Non-pigmented ciliary epithelial cell (primary cell): ENCODE results near the gene AUTS2.

ENCODE experiments used
- DNase-seq: peaks from one replicate; pipeline ENCODE4 v3.0.0-alpha.2; 2010; ENCODE audit warnings: low read depth

The AUTS2 gene

DNA sequence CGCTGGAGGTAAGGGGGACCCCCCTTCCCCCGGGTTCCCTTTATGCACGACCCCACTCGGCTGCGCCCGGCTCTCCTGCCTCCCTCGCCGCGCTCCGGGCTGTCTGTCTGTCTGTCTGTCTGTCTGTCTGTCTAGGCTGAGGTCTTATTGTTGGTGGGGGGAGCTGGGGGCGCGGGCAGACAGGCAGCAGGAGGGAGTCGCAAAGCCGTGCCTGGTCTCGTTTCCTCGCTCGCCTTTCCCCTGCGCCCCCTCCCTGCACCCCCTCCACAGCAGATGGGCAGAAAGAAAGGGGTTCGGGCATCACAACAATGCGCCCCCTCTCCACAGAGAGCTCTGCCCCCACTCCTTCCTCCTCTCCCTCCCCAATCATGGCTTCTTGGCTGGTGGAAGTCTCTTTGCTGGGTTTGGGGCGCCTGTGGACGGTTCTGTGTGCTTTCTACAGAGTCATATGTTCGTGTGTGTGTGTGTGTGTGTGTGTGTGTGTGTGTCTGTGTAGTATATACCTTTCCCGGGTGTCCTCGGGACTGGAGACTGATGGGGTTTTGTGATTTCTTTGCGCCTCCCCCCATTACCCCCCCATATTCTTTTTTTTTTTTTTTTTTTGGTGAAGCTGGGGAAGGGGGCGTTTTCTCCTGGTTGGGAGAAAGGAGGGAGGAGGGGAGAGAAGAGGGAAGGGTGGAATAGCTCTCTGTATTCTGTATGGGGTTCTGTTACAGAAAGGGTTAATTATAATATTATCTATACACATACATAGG is 1.9 kb downstream of the AUTS2 start:
- no peak for DNase-seq

DNA sequence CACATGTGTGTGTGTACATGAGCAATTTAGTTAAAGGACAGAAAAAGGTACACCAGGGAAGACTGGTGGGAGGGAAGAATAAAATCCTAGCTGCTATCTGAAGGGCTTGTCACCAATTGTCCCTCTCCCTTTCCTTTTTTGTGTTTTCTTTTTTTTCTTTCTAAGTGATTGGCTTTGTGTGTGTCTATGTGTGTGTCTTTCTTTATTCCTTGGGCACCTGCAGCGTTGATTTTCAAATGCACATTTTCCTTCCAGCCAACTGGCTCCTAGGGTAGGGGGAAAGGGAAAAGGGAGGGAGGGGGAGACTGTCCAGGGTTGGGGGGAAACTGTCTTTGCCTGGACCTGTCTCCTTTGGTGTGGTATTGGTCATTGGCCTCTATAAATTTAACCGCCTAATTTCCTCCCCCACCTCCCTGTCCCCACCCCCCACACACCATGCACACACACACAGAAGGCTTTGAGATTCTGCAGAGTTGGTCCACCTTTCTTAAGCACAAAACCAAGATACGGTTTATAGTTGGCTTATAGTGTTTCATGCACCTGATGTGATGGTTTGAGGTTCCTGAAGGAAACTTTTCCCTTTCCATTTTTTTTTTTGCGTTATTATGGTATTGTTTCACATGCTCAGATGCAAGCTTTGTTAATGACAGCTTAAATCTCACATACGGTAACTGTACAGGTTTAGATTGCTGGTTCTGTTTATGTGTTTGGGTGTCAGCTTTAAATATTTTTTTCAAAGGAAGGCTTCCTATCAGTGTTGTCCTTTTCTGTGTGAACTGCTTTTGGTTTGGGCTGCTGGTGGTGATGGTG is 2.6 kb downstream of the AUTS2 start:
- DNase-seq: no peak

DNA sequence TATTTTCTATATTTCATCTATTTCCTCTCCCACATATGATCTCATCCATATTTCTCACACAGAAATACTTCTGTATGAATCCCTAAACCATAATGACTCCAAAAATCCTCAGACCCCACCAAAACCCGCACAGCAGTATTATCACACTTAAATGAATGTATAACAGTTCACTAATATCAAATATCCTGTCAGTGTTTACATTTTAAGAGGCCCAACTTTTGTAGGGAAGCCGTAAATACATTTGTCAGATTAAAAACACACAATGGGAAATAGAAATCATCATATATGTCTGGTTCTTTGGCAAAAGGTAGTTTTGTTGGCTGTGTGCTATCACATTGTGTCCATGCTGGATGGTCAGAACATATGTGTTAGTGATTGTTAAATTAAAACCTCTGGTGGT is 4.2 kb downstream of the AUTS2 start:
- no peak for DNase-seq

DNA sequence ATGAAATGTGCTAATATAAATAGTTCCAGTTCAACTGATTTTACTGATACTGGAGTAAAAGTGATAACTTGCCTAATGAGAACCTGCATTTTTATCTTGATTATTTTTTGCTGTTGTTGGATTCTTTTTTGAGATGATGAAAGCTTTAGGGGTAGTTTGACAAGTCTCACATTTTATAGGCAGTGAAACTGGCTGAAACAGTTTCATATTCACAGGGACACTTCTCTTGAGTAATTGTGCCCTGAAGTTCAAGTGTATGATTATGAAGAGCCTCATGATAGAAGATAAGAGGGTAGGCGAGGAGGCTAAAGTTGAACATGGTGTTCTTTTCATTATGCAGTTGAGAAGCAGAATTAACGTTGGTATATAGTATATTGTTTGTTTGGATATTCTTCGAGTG is 5.1 kb downstream of the AUTS2 start:
- DNase-seq: no peak

DNA sequence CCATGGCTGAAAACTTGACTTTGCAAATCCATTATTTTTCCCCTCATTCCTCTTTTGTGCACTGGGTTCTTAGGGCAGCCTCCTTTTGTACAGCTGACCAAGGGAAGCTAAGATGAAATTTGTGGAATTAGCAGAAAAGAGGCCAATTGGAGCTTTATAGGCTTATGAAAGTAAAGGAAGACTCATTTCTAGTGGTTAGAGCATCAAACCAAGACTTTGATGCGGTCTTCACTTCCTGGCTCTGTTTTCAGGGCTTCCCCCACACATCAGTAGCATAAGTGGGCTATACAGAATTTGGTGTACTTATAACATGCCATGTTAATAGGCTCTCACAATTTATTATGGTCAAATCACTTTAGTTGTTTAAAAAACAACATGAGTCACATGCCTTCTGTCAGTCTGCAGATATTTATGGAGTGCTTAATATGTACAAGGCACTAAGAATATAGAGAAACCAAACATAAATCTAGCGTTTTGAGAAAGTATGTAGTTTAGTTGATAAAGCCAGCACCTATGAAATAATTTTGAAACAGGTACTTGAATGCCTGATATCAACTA is 5.7 kb downstream of the AUTS2 start:
- no peak for DNase-seq

DNA sequence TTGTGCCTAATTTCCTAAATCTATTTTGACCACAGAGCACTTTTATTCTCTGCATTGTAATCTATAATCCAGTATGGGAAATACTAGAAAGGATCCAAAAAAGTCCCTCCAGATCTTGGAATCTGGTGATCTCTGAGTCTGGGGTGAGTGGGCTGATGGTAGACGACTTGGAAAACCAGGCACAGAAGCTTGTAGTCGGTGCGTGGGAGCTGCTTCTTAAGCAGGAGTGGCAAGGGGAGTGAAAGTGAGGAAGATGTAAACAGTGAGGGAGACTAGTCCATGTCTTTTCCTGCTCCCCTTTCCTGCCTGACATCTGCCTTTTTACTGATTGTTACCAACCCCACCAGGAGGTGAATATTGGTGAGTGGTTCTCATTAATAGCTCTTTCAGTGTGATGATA is 6.8 kb downstream of the AUTS2 start:
- DNase-seq: no peak

DNA sequence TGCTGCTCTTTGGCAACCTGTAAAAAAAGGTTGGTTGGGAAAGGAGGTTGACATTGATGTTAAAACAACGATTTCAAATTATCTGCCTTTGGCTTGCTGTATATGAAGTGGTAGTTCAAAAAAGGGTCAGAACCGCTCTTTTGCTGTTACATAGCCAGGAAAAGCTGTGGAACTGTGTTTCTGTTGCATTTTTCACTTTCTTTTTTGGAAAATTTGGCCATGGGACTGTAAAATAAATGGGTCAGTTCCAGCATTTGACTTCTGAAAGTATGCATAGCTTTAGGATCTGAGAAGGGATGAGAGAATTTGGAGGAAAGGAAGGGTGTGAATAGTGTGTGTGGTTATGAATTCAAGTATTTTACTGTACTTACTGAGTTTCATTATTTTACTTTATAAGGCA is 7.3 kb downstream of the AUTS2 start:
- no peak for DNase-seq

DNA sequence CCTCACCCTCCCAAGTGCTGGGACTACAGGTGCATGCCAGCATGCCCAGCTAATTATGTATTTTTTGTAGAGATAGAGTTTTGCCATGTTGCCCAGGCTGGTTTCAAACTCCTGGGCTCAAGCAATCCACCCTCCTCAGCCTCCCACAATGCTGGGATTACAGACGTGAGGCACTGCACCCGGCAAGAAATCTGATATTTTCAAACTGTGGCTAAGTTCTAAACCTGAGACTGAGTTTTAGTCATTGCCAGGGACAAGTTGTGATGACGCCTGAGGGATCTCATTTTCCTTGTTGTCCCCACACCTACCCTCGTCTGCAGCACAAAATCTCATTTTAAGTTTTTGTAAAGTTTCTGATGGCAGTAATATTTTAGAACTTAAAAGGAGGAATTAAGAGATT is 9.8 kb downstream of the AUTS2 start:
- DNase-seq: no peak

DNA sequence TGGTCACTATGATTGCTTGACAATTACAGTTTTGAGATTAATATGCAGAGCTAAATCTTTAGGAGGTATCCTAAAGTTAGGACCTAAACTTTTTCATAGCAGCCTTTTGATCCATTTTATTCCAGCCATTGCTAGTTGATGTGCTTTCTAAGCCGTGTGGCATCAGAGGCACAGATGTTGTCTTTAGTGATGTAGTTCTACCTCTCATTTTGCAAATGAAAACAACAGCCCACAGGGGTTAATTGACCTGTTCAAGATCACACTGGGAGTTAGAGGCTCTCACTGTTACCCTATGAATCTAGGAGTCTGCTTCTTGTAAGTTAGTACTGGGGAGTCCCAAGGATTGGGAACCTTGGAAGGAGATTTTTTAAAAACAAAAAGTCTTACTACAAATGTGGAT is 10.6 kb downstream of the AUTS2 start:
- no peak for DNase-seq

DNA sequence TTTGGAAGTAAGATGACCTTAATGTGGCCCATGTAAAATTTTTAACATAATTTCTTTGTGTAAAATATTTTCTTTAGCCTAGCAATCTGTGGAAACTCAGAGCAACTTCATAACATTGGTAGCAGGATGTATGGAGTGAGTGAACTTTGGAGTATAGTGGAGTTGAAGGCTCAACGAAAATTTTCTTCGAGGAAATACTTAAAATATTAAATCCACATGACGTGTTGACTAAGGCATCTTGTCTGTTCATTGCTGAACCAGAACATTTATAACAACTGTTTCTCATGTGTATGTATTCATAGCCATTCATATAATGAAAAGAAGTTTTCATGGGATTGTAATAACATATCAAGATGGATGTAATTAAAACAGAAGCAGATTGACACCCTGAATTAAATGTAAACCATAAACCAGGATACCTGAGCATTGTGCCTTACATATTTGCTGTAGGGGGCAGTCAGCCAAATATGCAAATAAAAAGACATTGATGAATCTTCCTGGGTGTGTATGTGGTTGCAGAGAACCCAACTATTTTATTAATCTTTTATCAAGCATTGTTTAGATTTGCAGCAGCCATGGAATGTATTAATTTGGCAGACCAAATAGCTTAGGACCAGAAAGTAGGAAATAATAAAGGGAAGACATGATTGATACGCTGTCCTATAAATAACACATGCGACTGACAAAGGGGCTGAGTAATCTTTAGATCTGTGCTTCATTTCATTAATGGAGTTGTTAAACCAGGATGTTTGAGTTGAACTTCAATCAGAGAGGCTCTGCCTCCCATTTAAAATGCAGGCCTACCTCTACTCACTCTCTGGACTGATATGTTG is 11.5 kb downstream of the AUTS2 start:
- DNase-seq: no peak

DNA sequence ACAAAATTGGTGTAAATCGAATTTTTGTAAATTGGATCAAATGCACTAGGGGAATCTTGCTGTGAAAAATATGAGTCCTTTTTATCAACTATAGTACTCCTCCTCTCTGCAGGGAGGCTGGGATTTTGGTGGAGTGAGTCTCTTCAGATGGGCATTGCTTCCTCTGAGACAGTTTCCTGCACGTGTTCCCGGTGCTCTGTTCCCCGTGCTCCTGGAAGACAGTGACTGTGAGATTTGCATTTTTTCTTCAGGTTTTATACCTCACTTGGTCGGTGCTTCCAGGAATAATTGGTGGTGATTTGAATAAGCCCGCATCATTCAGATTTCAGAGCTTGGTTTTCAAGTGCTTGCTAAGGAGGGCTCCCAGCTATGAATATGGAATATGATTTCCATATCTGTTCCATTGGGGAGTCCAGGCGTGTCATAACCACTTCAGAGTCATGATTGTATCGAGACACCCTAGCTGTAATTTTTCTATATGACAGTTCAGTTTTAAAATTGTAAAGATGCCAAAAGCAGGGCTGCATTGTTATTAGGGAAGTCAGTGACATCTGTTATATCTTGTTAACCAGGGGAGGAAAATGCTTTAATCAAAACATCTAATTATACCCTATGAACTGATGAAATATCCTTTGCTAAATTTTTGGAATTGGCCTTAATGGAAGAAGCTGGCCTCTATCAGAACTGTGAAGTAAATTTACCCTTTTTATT is 12.3 kb downstream of the AUTS2 start:
- no peak for DNase-seq

DNA sequence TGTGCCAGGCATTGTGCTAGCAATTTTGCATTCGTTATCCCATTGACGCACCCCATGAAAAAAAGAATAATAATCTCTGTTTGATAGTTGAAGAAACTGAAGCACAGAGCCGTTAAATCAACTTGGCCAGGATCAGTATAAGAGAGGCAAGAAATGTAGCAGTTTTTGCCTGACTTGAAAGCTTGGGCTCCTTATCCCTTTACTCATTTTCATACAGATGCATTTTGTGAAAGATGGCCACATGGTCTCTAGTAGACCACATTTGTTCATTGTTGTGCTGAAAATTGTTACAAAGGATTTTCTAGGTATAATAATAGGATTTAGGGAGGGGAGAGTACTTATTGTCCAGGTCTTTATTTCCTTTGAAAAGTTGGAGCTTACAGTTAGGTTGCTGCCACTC is 14.7 kb downstream of the AUTS2 start:
- no peak for DNase-seq

DNA sequence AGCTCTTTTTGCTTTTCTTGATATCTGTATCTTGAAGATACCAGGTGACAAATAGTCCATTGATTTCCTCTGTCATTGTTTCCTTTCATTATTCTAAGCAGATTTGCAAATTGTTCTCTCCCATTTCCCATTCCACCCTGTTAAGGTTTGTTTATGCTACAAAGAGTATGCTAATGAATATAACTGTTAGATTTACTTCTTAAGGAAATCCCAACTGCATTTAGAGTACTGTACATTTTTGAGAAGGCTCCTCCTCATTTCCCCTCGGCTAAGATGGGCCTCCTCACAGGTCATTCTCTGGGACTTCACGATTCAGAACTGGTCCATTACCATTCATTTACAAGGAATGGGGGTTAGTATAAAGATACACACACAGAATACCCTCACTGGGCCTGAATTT is 15.6 kb downstream of the AUTS2 start:
- DNase-seq: no peak

DNA sequence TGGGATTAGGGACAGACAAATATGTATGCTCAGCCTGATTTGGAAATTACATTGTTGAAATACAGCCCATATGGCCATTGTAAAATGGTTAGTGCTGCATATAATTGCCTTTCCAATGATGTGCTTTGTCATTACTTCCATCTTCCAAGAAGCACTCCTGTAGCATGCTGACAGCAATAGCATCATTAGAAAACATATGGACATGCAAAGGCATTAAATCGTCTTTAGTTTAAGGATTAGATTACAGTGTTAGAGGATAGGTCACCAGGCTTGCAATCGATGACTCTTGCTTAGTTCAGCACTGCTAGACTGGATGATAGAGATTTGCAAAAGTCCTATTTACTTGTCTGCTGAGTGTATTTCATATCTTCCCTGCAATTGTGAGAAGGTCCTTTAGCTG is 17.4 kb downstream of the AUTS2 start:
- no peak for DNase-seq

DNA sequence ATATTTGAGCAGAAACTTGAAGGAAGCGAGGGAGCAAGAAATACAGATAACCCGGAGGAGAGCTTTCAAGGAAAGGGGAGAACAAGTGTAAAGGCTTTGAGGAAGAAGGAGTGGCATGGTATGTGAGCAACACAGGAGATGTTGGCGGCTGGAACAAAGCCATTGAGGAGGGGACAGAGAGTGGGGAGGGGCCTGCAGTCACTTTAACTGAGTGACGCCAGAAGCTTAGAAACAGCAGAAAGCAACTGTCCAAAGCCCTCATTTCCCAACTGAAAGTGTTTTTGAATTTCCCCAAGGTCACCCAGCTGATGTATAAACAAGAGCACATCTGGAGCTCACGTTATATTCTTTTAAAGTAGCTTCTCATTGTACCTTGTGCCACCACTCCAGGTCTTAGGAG is 19.1 kb downstream of the AUTS2 start:
- no peak for DNase-seq

DNA sequence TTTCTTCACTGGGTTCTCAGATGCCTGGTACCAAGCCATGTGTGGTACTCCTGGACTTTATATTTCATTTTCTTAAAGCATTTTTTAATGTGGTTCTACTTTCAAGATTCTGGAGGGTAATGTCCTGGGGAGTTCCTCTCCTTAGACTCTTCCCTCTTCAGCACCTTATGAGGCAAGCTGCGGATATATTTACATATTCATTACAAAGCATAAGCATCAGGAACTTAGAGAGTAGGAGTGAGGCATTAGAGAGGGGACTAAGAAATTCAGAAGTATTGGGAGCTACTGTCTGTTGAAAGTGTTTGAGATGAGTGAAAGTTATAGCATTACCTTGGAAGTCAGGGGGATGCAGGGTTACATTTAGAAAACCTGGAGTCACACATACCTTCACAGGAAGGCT is 20.8 kb downstream of the AUTS2 start:
- no peak for DNase-seq

DNA sequence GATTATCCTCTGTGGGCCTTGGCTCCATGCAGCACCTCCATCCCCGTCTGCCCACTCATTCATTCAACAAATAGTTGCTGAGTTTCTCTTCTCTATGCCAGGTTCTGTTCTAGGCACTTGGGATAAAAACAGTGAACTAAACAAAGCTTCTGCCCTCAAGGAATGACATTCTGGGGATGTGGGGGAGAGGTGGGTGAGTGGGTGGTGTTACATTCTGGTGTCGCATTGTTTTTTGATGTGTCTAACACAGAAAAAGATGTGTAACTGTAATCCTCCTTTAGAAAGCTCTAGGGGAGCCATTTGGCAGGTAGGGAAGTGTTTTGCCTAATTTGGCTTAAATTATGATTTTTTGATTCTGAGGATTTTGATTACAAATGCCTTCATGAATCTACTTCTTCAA is 21.4 kb downstream of the AUTS2 start:
- DNase-seq: no peak

DNA sequence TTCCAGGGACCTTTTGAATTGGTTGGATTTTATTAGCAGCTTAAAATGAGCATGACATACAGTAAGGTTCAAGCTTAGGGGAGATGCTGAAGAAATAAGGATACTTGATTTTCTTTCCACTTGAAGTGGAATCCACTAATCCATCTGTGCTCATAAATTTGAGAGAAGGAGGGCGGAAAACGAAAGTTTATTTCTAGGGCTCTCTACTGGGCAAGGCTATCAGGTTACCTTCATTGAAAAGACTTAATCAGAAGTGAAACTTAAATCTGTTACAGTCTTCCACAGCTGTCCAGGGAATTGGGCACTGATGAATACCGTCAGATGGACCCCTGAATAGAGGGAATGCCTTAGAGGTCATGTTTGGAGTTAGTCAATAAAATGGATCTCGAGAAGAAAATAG is 21.8 kb downstream of the AUTS2 start:
- no peak for DNase-seq

DNA sequence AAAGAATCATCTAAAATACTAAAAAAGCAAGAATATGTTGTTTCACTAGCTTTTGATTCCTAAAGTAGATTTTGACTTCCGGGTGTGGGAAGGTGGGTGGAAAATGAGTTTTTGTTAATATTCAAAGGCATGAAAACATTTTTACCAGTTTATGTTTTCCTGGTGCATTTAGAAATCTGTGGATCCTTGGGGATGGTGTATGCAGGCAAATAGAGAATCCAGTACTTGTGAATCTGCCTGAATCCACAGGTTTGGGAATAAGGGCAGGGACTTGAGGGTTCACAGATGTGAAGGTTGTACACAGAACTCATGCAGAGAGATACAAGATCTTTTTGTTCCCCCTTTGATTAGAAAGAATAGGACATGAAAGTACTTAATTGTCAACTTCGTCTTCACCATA is 22.4 kb downstream of the AUTS2 start:
- DNase-seq: no peak

DNA sequence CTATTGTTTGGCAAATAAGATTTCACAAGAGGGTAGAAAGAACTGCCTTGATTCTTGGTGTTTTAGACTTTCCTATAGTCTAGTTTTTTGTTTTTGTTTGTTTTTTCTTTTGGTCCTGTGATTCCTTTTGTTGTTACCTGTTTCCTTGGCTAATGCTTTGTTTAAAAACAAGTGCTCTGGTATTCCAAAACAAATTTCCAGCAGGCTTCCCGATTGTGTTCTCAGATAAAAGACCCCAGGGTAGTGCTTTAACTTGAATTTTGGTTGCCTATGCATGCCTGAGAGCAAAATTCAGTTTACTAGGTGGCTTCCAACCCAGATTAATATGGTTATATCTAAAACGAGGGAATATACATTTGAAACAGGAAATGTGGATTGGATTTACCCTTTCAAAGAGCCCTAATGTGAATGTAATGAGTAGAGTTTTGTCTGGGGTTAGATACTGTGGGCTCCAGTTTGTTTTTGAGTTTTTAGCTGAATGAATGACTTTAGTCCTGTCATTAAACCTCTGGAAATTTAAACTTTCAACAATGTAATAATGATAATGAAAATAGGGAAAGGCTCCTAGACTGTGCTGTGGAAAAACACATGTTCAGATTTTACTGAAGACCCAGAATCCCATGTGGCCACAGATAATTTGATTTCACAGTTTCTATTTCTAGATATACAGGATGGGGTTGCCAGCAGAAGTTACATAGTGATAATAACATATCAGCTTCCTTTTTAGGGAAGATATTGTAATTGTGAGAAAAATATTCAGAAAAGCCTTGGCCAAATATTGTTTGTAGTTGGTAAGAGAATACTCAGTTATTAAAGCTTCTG is 23.9 kb downstream of the AUTS2 start:
- no peak for DNase-seq

DNA sequence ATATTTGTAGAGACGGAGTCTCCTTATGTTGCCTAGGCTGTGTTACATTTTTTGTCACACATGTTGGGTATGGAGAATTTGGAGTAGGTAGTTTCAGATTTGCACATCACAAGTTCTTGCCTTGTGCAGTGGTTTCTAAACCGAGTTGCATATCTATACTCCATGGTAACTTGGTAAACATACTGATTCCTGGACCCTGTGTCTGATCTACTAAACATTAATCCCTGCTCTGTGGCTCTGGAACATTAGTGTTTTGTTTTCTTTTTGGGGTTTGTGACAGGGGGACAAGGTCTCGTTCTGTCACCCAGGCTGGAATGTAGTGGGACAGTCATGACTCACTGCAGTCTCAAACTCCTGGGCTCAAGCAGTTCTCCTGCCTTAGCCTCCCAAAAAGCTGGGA is 24.7 kb downstream of the AUTS2 start:
- DNase-seq: no peak
